SW 1271 (cell line): ENCODE data around the gene SULT4A1.

Experiments
- DNase-seq, 2 experiments: peaks; one replicate each; lab custom pipeline; 2025; lab: John Stamatoyannopoulos, UW

The SULT4A1 gene

DNA sequence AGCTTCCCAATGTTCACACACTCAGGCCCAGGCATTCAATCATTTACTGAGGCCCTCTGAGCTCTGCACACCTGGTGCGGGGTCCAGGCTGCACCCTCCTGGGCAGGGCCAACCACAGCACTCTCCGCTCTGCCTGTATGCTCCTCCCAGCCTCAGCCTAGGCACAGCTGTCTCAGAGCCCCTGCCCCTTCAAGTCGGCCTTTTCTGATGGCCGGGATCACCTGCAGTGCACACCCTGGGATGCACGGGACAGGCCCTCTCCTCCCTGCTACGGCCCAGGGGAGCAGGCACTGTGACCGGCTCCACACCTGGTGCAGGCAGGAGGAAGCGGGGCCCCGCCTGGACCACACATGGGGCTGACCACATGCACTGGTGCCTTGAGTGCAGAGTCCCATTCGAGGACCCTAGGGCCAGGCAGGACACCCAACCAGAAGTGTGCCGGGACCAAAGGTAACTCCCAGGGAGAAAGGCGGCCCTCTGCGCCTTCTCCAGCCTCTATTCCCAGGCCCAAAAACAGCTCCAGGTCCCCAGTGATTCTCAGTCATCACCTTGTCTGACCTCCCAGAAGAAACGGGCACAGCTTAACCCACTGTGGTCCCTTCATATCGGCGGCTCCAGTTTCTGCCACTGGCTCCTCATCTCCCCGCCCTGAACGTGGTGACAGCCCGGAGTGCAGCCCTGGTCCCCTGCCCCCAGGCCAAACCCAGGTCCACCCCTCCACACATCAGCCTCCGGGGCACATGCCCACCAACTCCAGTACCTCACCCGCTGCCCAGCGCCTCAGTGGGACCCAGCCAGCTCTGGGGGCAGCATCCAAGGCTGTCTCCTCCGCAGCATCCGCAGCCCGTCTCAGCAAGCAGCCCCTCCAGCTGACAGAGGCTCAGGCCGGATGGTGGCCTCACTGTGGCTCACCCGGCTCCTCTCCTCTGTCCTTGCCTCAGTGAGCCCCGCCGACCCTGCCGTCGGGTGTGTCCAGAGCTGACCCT, 17.5 kb downstream of the SULT4A1 start:
- DNase-seq: no peak

DNA sequence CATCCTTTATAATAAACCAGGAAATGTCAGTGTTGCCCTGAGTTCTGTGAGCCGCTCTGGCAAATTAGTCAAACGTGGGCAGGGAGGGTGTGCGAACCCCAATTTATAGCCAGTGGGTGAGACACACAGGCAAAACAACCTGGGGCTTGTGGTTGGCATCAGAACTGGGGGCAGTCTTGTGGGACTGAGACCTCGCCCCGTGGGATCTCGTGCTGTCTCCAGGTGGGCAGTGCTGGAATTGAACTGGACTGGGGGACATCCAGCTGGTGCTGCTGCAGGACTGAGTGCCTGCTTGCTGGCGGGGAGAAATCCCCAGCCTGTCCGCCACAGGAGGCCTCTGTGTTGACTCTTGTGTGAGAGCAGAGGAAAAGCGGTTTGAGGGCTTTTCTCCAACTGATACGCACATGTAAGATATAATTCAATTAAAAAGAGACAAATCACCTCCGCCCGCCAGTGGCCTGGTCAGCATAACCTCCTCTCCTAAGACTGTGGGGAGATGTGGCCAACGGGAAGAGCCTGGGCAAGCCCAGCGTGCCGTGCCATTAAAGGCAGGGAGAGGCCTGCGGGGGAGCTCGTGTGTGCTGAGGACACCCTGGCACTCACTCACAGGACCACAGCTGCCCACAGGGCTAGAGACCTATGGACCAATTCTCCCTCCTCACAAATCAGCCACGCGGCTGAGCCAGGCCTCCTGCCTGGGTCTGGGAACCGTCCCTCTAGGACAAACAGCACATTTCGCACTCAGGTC, 18.4 kb downstream of the SULT4A1 start:
- DNase-seq: no peak

DNA sequence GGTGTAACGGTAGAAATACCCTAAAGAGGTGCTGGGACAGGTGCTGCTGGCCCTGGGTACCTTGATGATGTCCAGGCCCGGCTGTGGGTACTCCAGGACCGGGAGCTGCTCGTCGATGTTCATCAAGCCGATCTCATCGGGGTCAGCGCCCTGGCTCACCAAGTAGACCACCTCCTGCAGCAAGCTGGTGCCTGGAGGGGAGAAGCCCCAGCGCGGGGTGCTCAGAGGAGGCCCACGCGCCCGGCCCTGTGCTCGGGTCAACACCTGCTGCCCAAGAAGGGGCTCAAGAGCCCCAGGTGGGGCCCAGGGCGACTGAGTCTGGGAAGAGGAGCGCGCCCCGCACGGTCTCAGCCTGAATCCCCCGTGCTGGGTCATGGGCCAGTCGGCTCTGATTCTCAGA, 20.6 kb downstream of the SULT4A1 start:
- DNase-seq: no peak

DNA sequence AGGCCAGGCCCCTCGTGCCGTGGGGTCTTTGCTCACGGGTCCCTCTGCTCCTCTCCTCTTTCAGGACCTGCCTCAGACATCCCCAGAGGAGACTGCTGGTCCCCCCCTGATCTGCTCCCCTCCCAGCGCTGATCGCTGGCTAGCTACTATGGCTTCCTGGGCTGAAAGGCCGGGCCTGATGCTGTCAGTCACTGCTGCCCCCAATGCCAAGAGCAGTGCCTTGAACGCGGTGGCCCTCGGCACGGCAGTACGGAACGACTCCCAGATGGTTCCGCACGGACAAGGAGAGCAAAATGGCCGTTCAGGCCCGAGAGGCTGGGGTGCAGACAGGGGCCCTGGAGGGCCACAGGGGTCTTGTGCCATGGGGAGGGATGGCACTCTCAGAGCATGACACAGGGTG, 21.5 kb downstream of the SULT4A1 start:
- no peak for DNase-seq

DNA sequence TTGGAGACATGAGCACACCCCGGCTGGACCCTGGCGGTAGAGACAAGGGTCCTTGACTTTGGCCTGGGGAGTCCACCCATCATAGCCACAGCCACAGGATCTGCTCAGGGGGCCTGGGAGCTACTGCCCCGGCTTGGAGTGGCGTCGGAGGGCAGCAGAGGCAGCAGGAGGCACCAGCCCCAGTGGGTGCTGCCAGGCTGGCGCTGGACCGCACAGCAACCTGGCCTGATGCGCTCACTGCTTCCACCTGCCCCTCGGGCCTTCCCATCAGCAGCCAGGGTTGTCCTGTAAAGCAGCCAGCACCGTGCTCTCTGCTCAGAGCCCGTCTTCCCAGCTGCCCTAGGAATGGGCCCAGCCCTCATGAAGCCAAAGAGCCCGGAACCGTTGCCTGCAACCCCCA, 21.9 kb downstream of the SULT4A1 start:
- no peak for DNase-seq

DNA sequence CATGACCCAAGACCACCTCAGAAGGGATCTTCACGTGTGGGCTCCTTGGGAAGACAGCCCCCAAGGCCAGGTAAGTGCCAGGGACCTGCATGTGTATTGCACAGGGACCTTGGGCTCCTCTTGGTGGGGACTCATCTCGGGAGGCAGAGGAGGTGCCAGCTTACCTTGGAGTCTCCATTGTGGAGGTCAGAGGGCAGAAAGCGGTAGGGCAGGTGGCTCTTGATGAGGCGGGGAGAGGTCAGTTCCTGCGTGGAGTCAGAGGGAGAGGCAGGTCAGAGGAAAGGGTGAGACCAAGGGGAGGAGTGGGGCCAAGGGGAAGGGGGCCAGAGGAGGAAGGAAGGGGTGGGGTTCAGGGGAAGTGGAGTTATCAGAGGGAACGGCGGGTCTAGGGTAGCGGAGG, 22.5 kb downstream of the SULT4A1 start:
- no peak for DNase-seq

DNA sequence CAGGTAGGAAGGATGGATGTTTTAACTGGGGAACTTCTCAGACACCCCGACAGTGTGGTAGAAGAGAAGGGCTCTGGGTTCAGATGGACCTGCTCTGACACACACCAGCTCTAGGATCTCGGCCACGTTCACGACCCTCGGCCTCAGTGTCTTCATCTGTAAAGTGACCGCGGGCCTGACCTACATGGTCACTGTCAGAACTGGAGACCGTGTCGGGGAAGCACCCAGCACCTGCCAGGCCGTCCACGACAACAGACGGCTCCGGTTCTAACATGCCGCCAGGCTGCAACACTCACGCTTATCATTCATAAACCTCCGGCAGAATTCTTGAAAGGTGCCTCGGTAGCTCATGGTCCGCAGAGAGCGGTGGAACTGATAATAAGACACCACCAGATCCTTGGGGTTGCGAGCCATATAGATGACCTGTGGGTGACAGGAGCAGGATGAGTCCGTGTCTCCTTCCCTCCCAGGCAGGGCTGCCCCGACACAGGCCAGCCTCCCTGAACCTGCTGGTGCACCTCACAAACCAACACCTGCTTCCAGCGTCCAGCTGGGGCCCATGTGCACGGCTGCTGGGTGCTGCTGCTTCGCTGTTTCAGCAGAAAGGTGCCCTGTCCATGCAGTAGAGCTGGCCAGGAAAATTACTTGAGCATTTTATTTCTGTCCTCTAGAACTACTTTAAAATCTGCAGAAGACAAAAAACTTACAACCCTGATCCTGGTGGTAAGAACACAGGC, 23.6 kb downstream of the SULT4A1 start:
- DNase-seq: no peak

DNA sequence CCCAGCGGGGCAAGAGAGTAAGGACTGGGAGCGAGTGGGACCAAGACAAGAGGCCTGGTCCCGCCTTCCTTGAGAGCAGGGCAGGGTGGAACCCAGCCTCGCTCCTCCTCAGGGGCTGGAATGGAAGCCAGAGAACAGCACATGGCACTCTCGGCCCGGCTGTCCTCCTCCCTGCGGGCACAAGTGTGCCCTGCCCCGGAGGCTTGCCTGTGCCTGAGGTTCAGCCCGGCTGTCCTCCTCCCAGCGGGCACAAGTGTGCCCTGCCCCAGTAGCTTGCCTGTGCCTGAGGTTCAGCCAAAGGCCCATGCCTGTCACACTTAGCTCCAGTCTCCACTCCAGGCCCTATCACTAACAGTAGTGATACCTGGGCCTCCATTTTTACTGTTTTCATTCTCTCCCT, 24.2 kb downstream of the SULT4A1 start:
- no peak for DNase-seq

DNA sequence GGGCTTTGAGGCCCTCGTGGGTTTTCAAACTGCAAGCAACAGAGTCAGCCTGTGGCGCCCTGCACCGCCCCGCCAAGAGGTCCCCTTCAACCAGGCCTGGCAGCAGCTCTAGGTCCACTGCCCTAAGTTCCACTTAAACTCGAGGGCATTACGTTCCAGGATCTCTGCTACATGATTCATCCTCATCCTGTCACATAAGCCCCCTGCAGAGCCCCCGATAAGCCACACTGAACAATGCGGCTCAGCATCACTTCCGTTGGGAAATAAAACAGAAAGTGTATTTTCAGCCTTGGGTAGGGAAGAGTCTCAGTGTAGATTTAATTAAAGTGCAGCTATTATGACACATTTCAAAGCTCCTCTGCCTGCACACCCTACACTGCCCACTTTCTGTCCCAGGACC, 24.6 kb downstream of the SULT4A1 start:
- no peak for DNase-seq

DNA sequence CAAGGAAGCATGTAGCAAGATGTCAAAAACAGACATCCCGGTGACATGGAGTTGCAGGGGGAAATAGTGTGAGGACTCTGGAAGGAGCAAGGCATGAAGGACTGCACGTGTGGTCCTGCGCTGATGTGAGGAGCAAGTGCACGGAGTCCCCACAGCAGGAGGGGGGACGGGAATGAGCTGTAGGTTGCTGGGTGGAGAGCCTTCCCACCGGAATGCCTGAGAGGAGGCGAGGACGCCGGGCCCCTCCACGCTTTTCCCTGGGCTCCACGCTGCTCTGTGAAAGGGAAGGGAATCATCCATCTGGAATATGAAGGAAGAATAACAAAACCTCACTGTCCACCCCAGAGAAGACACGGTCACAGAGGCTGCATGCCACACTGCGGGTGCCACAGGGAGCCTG, 26.6 kb downstream of the SULT4A1 start:
- no peak for DNase-seq

DNA sequence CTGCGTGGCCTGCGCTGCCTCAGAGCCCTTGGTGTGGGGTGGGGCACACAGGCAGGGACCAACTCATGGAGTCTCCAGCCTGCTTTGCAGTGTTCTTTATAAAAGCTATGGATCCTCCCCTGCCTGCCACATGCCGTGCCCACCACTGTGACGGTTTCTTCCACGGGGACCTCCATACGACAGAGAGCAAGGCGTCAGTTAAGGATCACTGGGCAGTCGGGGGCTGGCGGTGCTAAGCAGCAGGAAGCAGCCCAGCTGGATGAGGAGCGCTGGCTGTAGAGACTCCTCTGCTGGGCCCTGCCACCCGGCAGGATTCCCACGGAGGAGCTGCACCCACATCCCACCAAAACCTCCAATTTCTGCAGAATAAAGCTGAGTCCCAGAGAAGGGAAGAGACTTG, 27.1 kb downstream of the SULT4A1 start:
- DNase-seq: no peak

DNA sequence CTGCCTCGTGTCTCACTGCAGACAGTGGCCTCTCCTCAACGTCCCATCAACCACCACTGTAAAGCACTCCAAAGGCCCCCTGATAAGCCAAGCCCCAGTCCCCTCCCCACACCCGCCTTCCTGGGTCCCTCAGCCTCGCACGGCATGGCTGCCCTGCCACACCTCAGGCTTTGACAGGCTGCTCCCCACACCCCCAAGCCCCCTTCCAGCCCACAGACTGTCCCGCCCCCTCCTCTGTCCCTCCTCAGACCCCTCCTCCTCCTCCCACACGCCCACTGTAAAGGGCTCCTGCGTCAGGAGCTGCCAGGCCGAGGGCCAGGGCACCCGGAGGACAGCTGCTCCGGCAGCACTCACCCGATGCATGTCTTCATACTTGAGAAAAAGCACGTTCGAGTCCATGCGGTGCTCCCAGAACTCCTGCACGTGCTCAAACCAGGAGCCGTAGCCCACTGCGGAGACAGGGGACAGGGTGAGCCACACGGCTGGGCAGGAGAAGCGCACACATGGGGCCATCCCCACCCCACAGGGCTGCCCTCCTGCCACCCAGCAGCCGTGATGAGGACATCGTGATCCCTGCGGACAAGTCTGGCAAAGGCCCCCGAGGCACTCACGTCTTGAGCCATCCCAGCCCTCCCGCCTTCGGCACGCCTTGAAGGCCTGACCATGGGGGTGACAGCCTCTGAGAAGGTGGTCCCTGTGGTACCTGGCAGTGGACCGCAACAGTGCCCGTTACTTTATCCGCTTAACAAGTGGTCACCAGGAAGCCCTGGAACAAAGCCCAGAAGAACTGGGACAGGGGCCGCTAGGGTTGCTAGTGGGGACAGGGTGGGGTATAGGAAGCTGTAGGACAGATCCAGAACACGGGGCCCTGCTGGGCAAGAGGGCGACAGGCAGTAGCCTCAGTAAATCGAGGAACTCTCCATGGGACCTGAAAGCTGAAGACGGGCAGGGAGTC, 28.8 kb downstream of the SULT4A1 start:
- no peak for DNase-seq

DNA sequence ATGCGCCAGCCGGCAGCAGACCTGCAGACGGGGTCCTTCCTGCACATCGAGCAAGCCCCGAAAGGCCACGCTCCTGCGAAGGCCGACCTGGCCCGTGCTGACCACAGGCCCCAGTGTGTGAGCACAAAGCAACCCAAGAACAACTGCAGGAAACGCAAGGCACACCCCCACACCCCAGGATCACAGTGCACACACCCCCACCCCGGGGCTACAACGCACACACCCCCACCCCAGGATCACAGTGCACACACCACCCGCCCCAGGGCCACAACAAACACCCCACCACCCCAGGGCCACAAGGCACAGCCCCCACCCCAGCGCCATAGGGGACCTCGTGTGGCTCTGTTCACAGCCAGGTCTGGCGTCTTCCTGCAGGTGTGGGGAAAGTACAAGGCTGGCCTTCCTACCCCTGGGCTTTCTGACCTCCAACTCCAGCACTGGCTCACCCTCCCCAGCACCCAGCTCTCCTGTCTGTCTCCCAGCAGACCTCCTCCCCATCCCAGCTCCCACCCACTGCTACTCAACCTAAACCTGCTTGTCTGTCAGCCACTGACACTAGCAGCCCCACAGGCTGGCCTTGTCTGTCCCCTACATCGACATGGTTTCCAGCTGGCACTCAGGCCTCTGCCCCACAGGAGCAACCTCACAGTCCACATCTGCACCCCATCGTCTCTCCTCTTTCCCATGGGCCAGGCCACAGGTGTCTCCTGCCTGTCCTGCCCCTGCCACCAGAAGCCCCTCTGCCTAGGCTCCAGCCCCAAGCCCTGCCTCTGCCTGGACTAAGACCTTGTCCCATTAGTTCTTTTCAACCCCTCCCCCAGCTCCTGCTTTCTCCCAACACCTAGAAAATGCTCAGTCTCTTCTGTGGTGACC, 29.7 kb downstream of the SULT4A1 start:
- DNase-seq: no peak

DNA sequence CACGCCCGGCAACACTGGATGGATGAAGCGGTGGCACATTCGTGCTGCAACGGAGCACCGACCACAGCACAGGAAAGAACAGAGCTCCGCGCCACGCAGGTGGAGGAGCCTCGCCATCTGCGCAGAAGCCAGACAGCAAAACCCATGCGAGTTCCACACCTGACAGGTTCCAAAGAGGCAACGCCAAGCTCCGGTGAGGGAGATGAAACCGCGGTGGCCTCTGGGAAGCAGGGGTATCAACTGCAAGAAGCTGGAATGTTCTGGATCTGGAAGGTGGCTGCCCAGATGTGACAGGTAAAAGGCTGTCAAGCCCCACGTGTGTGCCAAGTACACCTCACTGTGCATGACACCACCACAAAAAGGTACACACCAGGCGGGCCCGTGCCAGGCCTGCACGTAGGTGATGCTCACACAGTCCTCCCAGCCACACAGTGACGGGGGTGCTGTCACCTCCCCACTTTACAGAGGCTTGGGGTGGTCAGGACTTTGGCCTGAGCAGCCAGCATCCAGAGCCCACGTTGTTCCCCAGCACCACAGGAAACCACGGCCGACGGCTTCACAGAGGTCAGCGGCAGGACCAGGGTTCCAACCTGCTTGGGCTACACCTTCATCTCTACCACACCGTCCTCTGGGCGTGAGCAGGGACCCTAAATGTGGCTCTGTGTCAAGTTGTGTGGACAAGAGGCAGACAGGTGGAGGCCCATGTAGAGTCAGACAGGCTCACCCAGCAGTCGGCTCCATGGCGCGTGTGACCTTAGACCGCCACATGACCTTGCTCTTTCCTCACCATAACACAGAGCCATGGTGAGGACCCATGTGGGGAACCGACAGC, 30.5 kb downstream of the SULT4A1 start:
- no peak for DNase-seq

DNA sequence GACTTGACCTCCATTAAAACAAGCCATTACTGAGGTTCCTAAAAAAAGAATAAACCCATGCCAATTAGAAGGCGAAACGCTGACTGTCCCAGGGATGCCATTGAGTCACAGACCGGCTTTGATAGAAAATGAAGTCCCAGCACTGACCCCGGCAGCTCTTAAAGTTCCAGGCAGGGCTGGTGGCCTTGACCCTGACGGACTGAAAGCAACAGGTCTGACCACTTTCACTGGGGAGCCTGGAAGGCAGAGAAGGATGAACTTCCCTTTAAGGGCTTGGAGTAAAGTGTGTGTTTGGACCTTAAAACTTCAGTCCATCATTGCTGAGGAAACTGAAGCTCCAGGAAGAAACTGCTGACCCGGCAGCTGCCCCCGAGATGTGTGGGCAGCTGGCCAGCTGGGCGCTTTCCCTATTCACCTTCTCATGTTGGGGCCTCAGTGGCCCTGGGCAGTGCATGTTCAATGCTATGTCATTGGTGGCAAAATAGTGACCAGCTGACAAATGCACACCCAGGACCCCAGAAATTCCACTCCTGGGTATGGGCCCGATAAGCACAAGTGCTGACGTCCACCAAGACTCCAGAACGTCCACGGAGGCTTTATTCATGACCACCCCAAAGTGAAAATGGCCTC, 31.3 kb downstream of the SULT4A1 start:
- DNase-seq: no peak

DNA sequence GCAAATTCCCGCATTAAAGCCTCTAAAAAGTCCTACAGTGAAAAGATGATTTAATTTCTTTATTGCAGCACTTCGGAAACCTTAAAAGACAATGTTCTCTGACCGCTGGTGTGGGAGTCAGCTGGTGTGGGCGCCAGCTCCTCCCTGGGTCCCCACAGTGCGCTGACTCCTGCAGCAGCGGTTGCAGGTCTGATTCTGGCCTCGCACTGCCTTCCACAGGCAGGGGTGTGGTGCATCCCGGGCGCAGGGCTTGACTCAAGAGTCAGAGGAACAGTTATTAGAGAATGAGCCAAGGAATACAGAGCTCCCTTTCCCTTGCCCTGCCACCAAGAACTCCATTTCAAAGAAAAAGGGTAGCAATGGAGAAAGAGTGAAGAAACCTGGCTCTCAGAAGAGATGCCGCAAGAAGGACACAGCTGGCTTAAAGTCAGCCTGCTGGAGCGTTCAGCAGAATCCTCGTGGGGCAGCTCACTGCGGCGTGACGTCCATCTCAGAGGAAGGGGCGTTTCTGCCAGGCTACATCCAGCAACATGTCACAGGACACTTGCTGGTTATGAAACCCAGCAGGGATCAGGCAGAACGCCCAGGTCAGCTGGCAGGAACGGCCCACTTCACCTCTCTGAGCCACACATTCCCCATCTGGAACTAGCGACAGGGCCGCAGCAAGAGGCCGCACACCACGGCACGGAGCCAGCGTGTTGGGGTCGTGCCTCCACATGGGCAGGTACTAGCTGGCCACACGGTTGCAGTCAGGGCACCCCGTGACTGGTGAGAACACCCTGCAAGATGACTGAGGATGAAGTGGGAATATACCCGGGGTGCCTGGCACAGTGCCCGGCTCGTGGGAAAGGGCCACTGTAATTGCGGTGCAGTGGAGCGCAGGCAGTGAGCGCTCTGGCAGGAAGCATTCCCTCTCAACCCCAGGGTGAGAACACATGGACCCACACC, 32.1 kb downstream of the SULT4A1 start:
- no peak for DNase-seq

DNA sequence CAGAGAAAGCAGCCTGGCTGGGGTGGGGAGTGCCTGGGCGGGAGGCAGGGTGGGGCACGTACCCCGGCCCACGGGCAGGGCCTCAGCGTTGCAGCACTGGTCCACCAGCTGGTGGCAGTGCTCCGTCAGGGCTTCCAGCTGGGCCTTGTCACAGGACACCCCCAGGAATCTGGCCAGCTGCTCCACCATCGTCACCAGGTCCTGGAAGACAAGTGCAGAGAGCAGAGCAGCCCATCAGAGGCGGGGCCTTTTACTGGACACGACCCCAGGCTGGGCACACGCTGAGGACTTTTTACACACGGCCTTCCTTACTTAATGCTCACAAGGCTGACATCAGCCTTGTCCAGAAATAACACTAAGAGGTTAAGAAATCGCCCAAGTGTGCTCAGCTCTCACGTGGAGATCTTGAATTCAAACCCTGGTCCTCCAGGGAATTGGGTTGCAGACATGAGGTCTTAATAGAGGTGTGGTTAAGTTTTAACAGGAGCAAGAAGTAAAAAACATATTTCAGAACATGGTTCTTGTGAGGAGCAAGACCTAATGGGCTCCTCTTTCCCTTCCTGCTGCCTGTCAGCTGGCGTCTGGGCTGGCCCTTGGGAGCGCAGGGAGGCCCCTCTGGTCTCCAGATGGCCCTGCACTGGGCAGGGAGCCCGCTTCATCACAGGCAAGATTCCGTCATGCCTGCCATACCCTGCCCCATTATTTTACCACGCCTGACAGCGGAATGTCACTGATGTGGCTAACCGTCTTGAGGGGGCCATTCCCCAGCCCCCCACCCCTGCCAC, 33.1 kb downstream of the SULT4A1 start:
- no peak for DNase-seq
